ENCODE measurements around the gene SH3PXD2A.

SH3PXD2A gene

GRCh38 chr10:103560886-103561285 is 294.5 kb downstream of the SH3PXD2A start:
- in situ Hi-C loops (cut with HindIII; ENCODE audit: low sequenced_read_pairs): no loop called here

- in situ Hi-C loops (cut with HindIII; ENCODE audit: low sequenced_read_pairs): no loop called here
Observed at GRCh38 chr10:103559776-103560175, 295.6 kb downstream of the SH3PXD2A start.

GRCh38 chr10:103558911-103559310 is 296.5 kb downstream of the SH3PXD2A start:
- in situ Hi-C loops (cut with HindIII; ENCODE audit: low sequenced_read_pairs): no loop called here

- in situ Hi-C loops (cut with HindIII; ENCODE audit: low sequenced_read_pairs): no loop called here
Observed at GRCh38 chr10:103557455-103557854, 297.9 kb downstream of the SH3PXD2A start.

GRCh38 chr10:103556383-103557007 is 298.9 kb downstream of the SH3PXD2A start:
- in situ Hi-C loops (cut with HindIII; ENCODE audit: low sequenced_read_pairs): no loop called here

- in situ Hi-C loops (cut with HindIII; ENCODE audit: low sequenced_read_pairs): no loop called here
Observed at GRCh38 chr10:103555712-103556111, 299.7 kb downstream of the SH3PXD2A start.

- in situ Hi-C loops (cut with HindIII; ENCODE audit: low sequenced_read_pairs): no loop called here
Observed at GRCh38 chr10:103555325-103555649, 300.1 kb downstream of the SH3PXD2A start.

- in situ Hi-C loops (cut with HindIII; ENCODE audit: low sequenced_read_pairs): no loop called here
Observed at GRCh38 chr10:103554488-103555324, 300.7 kb downstream of the SH3PXD2A start.

- in situ Hi-C loops (cut with HindIII; ENCODE audit: low sequenced_read_pairs): no loop called here
Observed at GRCh38 chr10:103553743-103554487, 301.5 kb downstream of the SH3PXD2A start.

- in situ Hi-C loops (cut with HindIII; ENCODE audit: low sequenced_read_pairs): no loop called here
Observed at GRCh38 chr10:103552856-103553742, 302.3 kb downstream of the SH3PXD2A start.

GRCh38 chr10:103551619-103552602 is 303.5 kb downstream of the SH3PXD2A start:
- in situ Hi-C loops (cut with HindIII; ENCODE audit: low sequenced_read_pairs): no loop called here

GRCh38 chr10:103550229-103550628 is 305.1 kb downstream of the SH3PXD2A start:
- in situ Hi-C loops (cut with HindIII; ENCODE audit: low sequenced_read_pairs): no loop called here

- in situ Hi-C loops (cut with HindIII; ENCODE audit: low sequenced_read_pairs): no loop called here
Observed at GRCh38 chr10:103549349-103549685, 306.1 kb downstream of the SH3PXD2A start.

GRCh38 chr10:103548581-103549348 is 306.6 kb downstream of the SH3PXD2A start:
- in situ Hi-C loops (cut with HindIII; ENCODE audit: low sequenced_read_pairs): no loop called here

- in situ Hi-C loops (cut with HindIII; ENCODE audit: low sequenced_read_pairs): no loop called here
Observed at GRCh38 chr10:103548006-103548405, 307.4 kb downstream of the SH3PXD2A start.

GRCh38 chr10:103547391-103547946 is 307.9 kb downstream of the SH3PXD2A start:
- in situ Hi-C loops (cut with HindIII; ENCODE audit: low sequenced_read_pairs): no loop called here

- in situ Hi-C loops (cut with HindIII; ENCODE audit: low sequenced_read_pairs): no loop called here
Observed at GRCh38 chr10:103546401-103546800, 309.0 kb downstream of the SH3PXD2A start.

- in situ Hi-C loops (cut with HindIII; ENCODE audit: low sequenced_read_pairs): no loop called here
Observed at GRCh38 chr10:103545771-103546281, 309.6 kb downstream of the SH3PXD2A start.
